Activated CD8-positive, alpha-beta T cell treated with anti-CD3 and anti-CD28 coated beads for 36 hours (primary cell): ENCODE data around the gene PEAK1. TPM values are rescaled to one million over a fixed set of nuclear protein-coding genes. Genes with fewer than 3 reads are reported as not detected.

Experiments
- ATAC-seq: fragments of 200-7000 bp; cut with Tn5 transposase; one replicate; pipeline ENCODE4 v1.10.0; 2021; ENCODE audit warnings: mild to moderate bottlenecking, moderate library complexity
- CTCF ChIA-PET: fragments of 350-600 bp; sonication (Branson Sonifier 250); formaldehyde crosslinking; loops from one replicate; lab custom pipeline; 2021; ENCODE audit warnings: antibody characterized with exemption; lab: Charles Lee
- POLR2A ChIA-PET: fragments of 350-600 bp; sonication (Branson Sonifier 250); formaldehyde crosslinking; loops from one replicate; lab custom pipeline; 2021; ENCODE audit warnings: antibody characterized with exemption; lab: Charles Lee
- DNase-seq: peaks from one replicate; pipeline ENCODE4 v3.0.0-alpha.2; 2020
- H3K27ac Mint-ChIP-seq: one replicate; pipeline ENCODE4 v1.8.0; 2021; ENCODE audit warnings: mild to moderate bottlenecking, mixed read lengths
- H3K27me3 Mint-ChIP-seq: one replicate; pipeline ENCODE4 v1.8.0; 2021; ENCODE audit warnings: mixed read lengths
- H3K36me3 Mint-ChIP-seq: one replicate; pipeline ENCODE4 v1.8.0; 2021; ENCODE audit warnings: low read depth, mixed read lengths
- H3K4me1 Mint-ChIP-seq: one replicate; pipeline ENCODE4 v1.8.0; 2021; ENCODE audit warnings: low read depth, mixed read lengths
- H3K4me3 Mint-ChIP-seq: one replicate; pipeline ENCODE4 v1.8.0; 2021; ENCODE audit warnings: mild to moderate bottlenecking, moderate library complexity, mixed read lengths
- H3K9me3 Mint-ChIP-seq: one replicate; pipeline ENCODE4 v1.8.0; 2021; ENCODE audit warnings: mixed read lengths
- CTCF ChIP-seq: fragments of 200-600 bp; IDR thresholded peaks from one replicate; pipeline ENCODE4 v1.8.0; 2022; ENCODE audit warnings: antibody characterized with exemption, mild to moderate bottlenecking
- intact Hi-C: fragments of 100-400 bp; cut with micrococcal nuclease; formaldehyde crosslinking; loops from one replicate; pipeline ENCODE4 v1.10.0; 2022
- total RNA-seq, 2 experiments: library from RNA; stranded (reverse); gene quantifications; one replicate each; pipeline ENCODE4 v1.2.3, GENCODE V29; 2021

PEAK1 gene
- total RNA-seq, 2 experiments from 2014 or later = 32.1 to 36.1 TPM

DNA sequence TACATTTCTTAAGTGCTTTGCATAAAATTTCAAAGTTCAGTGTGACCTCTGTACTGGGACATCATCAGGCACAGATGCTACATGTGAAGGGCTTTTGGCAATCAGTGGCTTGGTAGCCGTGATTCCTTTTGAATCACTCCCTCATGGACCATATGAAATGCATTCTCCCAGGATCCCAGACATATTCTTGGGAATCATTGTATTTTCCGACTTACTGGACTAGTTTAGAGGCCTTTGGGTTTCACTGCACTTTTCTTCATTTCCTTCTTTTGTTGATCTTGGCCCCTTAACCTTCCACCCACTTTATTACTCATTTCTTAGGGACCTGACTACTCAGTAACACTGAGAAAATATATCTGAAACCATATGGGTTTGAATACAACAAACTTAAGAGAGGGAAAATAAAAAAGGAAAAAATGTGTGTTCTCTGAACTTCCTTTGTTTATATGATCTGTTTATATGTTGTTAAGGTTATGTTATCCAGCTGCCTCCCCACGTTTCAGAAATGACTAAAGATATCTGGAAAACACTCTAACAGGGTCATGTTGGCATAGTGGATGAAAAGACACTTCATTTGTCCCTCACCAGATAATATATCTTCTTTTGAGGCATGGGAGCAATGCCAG is 35.9 kb upstream of the PEAK1 start:
- Mint-ChIP-seq H3K4me1 (peaks cover 32% of the 10 kb centered on the region), H3K27ac (no peak overlapping the region), H3K36me3 (peaks cover 24% of the 10 kb centered on the region), H3K4me3 (no peak overlapping the region), H3K27me3 (no peaks in the 10 kb centered on the region), H3K9me3 (no peaks in the 10 kb centered on the region)
- no peak for DNase-seq
- intact Hi-C loops = no loop called here
- TF ChIP-seq CTCF = no peak
- ChIA-PET CTCF (no interaction called here), POLR2A (interaction anchor here (0.8 kb wide), 1 partner anchor 35 kb away, joined by 3 read pairs; the partner anchor contains the start of gene HMG20A)
- no peak for ATAC-seq

- H3K27ac Mint-ChIP-seq = no peak overlapping the region
- H3K36me3 Mint-ChIP-seq = peaks cover 19% of the 10 kb centered on the region
- TF ChIP-seq CTCF = no peak
- no peak overlapping the region for H3K4me3 Mint-ChIP-seq
- H3K4me1 Mint-ChIP-seq = peaks cover 32% of the 10 kb centered on the region
- H3K27me3 Mint-ChIP-seq = no peaks in the 10 kb centered on the region
- ATAC-seq = no peak
- no peak for DNase-seq
- intact Hi-C loops = no loop called here
- H3K9me3 Mint-ChIP-seq = no peaks in the 10 kb centered on the region
- CTCF ChIA-PET = no interaction called here
- POLR2A ChIA-PET = no interaction called here
Observed at GRCh38 chr15:77454951-77455350, 35.0 kb upstream of the PEAK1 start.

GRCh38 chr15:77454265-77454664 is 34.4 kb upstream of the PEAK1 start:
- Mint-ChIP-seq H3K36me3 (peaks cover 12% of the 10 kb centered on the region), H3K27ac (no peak overlapping the region), H3K27me3 (no peaks in the 10 kb centered on the region), H3K9me3 (no peaks in the 10 kb centered on the region), H3K4me1 (peaks cover 32% of the 10 kb centered on the region), H3K4me3 (no peak overlapping the region)
- intact Hi-C loops = no loop called here
- TF ChIP-seq CTCF = no peak
- DNase-seq (no peak), ATAC-seq (no peak)
- ChIA-PET POLR2A (no interaction called here), CTCF (no interaction called here)

GRCh38 chr15:77446840-77447390 is 27.0 kb upstream of the PEAK1 start:
- H3K4me3 Mint-ChIP-seq = no peak overlapping the region
- POLR2A ChIA-PET = no interaction called here
- ATAC-seq (no peak), DNase-seq (no peak)
- CTCF ChIA-PET = no interaction called here
- no peaks in the 10 kb centered on the region for H3K27me3 Mint-ChIP-seq
- H3K9me3 Mint-ChIP-seq = no peaks in the 10 kb centered on the region
- intact Hi-C loops = no loop called here
- H3K36me3 Mint-ChIP-seq = peaks cover 18% of the 10 kb centered on the region
- H3K4me1 Mint-ChIP-seq = peaks cover 16% of the 10 kb centered on the region
- H3K27ac Mint-ChIP-seq = no peak overlapping the region
- no peak for TF ChIP-seq CTCF

DNA sequence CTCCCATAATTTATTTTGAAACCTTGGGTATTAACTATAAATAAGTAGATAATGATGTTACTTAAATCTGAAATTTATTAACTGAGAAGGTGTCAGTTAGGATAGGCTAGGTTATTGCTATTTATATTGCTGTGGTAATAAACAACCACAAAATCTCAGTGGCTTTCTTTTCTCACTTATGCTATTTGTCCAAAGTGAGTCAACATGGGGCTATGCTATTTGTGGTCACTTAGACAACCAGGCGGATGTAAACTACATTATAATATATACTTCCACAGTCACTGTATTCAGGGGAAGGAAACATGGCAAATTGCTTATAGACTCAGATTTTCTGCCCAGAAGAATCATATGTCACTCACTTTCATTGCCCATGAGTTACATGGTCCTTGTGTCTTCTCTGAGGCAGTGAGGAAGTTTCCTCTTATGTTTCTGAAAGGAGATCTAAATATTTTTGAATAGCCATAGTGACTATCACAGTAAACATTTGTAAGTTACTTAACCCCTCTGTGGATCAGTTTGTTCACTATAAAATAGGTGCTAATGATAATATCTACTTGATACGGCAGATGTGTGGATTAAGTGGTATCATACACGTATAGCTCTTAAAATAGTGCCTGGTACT is 20.6 kb upstream of the PEAK1 start:
- POLR2A ChIA-PET = no interaction called here
- DNase-seq (no peak), ATAC-seq (peak; percentile 17)
- peaks cover 39% of the 10 kb centered on the region for H3K4me1 Mint-ChIP-seq
- CTCF ChIA-PET = interaction anchor here (1.4 to 1.5 kb wide), 2 partner anchors 10 to 35 kb away, joined by 5 to 6 read pairs; no protein-coding TSS in a partner anchor
- H3K4me3 Mint-ChIP-seq = no peak overlapping the region
- H3K27me3 Mint-ChIP-seq = no peaks in the 10 kb centered on the region
- H3K36me3 Mint-ChIP-seq = peaks cover 1% of the 10 kb centered on the region
- no peak overlapping the region for H3K27ac Mint-ChIP-seq
- TF ChIP-seq CTCF = no peak
- intact Hi-C loops = no loop called here
- no peaks in the 10 kb centered on the region for H3K9me3 Mint-ChIP-seq
